SK-N-MC (cell line): ENCODE data around the gene ZSWIM4.
"Not testable (repeated sequence)": the region's sequence is repeated elsewhere in the genome, so short reads cannot be mapped to it uniquely, and the experiment has no call there.

Experiments used
- EZH2 ChIP-seq: fragments of 200-600 bp; sonication (generic); IDR thresholded peaks from one replicate; pipeline ENCODE4 v1.6.1; 2017; ENCODE audit warnings: antibody characterized with exemption
- FOXP2 ChIP-seq: optimal IDR thresholded peaks from 2 replicates; pipeline ENCODE3; 2011; ENCODE audit warnings: mild to moderate bottlenecking, moderate library complexity; ENCODE audit not compliant: insufficient read depth; ENCODE audit errors: extremely low read length, control extremely low read depth
- POLR2AphosphoS5 ChIP-seq: IDR thresholded peaks from 2 replicates; pipeline ENCODE4 v1.6.1; 2012; ENCODE audit warnings: mild to moderate bottlenecking, low read depth, low read length, borderline replicate concordance

GRCh38 chr19:13753622-13754021 is 41.6 kb upstream of the ZSWIM4 start:
- TF ChIP-seq POLR2AphosphoS5, EZH2, FOXP2: not testable (repeated sequence)
